Panc1 (cell line): Measurements from ENCODE around the gene GLIS2.

ENCODE experiments used
- POLR2AphosphoS5 ChIP-seq: IDR thresholded peaks from 2 replicates; pipeline ENCODE4 v1.6.1; 2012; ENCODE audit warnings: mild to moderate bottlenecking, low read depth, low read length, moderate library complexity
- TF ChIP-seq, protein P1 (sequence below): fragments of 450-650 bp; IDR thresholded peaks from 2 replicates; pipeline ENCODE4 v1.5.1; 2017; ENCODE audit warnings: mild to moderate bottlenecking
- TF ChIP-seq, protein P2 (sequence below), 2 experiments: IDR thresholded peaks; 2 replicates each; pipeline ENCODE4 v1.6.1; 2011 to 2012; ENCODE audit warnings: low read depth in 2 of 2, control low read depth in 1 of 2, low read length in 1 of 2, mild to moderate bottlenecking in 1 of 2, moderate library complexity in 1 of 2; ENCODE audit not compliant: insufficient read depth in 1 of 2

- TF ChIP-seq, protein P1, sequence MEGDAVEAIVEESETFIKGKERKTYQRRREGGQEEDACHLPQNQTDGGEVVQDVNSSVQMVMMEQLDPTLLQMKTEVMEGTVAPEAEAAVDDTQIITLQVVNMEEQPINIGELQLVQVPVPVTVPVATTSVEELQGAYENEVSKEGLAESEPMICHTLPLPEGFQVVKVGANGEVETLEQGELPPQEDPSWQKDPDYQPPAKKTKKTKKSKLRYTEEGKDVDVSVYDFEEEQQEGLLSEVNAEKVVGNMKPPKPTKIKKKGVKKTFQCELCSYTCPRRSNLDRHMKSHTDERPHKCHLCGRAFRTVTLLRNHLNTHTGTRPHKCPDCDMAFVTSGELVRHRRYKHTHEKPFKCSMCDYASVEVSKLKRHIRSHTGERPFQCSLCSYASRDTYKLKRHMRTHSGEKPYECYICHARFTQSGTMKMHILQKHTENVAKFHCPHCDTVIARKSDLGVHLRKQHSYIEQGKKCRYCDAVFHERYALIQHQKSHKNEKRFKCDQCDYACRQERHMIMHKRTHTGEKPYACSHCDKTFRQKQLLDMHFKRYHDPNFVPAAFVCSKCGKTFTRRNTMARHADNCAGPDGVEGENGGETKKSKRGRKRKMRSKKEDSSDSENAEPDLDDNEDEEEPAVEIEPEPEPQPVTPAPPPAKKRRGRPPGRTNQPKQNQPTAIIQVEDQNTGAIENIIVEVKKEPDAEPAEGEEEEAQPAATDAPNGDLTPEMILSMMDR: no peak
- TF ChIP-seq POLR2AphosphoS5: 0 out of 2 replicates have a peak, but pooled peaks have one; percentile 21
- TF ChIP-seq, protein P2, sequence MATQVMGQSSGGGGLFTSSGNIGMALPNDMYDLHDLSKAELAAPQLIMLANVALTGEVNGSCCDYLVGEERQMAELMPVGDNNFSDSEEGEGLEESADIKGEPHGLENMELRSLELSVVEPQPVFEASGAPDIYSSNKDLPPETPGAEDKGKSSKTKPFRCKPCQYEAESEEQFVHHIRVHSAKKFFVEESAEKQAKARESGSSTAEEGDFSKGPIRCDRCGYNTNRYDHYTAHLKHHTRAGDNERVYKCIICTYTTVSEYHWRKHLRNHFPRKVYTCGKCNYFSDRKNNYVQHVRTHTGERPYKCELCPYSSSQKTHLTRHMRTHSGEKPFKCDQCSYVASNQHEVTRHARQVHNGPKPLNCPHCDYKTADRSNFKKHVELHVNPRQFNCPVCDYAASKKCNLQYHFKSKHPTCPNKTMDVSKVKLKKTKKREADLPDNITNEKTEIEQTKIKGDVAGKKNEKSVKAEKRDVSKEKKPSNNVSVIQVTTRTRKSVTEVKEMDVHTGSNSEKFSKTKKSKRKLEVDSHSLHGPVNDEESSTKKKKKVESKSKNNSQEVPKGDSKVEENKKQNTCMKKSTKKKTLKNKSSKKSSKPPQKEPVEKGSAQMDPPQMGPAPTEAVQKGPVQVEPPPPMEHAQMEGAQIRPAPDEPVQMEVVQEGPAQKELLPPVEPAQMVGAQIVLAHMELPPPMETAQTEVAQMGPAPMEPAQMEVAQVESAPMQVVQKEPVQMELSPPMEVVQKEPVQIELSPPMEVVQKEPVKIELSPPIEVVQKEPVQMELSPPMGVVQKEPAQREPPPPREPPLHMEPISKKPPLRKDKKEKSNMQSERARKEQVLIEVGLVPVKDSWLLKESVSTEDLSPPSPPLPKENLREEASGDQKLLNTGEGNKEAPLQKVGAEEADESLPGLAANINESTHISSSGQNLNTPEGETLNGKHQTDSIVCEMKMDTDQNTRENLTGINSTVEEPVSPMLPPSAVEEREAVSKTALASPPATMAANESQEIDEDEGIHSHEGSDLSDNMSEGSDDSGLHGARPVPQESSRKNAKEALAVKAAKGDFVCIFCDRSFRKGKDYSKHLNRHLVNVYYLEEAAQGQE (IDR thresholded peaks at IDR 0.05; ENCODE audit: insufficient read depth in 1 of 2, low read depth in 2 of 2, low read length in 1 of 2): no peak
These were observed 29.3 kb downstream of the GLIS2 start for GRCh38 chr16:4344983-4345835.
